GM12878 (cell line): ENCODE measurements around the gene CPA2. TPM values are rescaled to one million over a fixed set of nuclear protein-coding genes. Genes with fewer than 3 reads are reported as not detected.

Source experiments
- ATAC-seq: fragments of 200-7000 bp; cut with Tn5 transposase; 3 replicates; pipeline ENCODE4 v1.9.1; 2020; ENCODE audit warnings: mild to moderate bottlenecking, moderate library complexity
- BruUV-seq: library from RNA; stranded (reverse); fragments of 400-500 nt; replicated peaks from 2 replicates; lab custom pipeline; 2021; lab: Mats Ljungman, UMichigan
- CTCF ChIA-PET: fragments of 300-600 bp; sonication (Branson Sonifier 250); formaldehyde crosslinking; extraction: SDS; loops from one replicate; lab custom pipeline; 2021; ENCODE audit warnings: inconsistent platforms; lab: Yijun Ruan, JAX
- POLR2A ChIA-PET: fragments of 350-600 bp; formaldehyde crosslinking; extraction: SDS; loops from one replicate; lab custom pipeline; 2021; ENCODE audit warnings: inconsistent platforms; lab: Charles Lee
- RAD21 ChIA-PET: fragments of 300-600 bp; sonication (Branson Sonifier 250); formaldehyde crosslinking; loops from one replicate; lab custom pipeline; 2023; ENCODE audit warnings: antibody characterized with exemption; ENCODE audit not compliant: unreplicated experiment; lab: Charles Lee
- SMC1A ChIA-PET: fragments of 300-600 bp; sonication (Branson Sonifier 250); formaldehyde crosslinking; loops from one replicate; lab custom pipeline; 2023; ENCODE audit not compliant: unreplicated experiment, uncharacterized antibody; lab: Charles Lee
- DNase-seq: peaks from one replicate; pipeline ENCODE4 v3.0.0-alpha.2; 2011; ENCODE audit warnings: low read depth, low spot score
- FAIRE-seq: peaks from 3 replicates; lab custom pipeline; 2011; peaks lifted over from hg19 to GRCh38; lab: Jason Lieb, UNC
- H2AFZ ChIP-seq: 2 replicates; pipeline ENCODE4 v1.6.0; 2011; ENCODE audit warnings: low read depth, low read length, control low read depth; ENCODE audit not compliant: control insufficient read depth
- H3K27ac ChIP-seq: 2 replicates; pipeline ENCODE4 v1.5.1; 2011; ENCODE audit warnings: control low read depth; ENCODE audit not compliant: control insufficient read depth, insufficient read depth
- H3K27me3 ChIP-seq, 2 experiments: replicated peaks in 1 of 2; 2 replicates each; pipeline versions ENCODE4 v1.6.0 to v1.6.1; 2011; ENCODE audit warnings: low read length in 1 of 2; ENCODE audit not compliant: control insufficient read depth in 2 of 2, insufficient read depth in 2 of 2
- H3K36me3 ChIP-seq, 2 experiments: 2 replicates each; pipeline ENCODE4 v1.5.1; 2011; ENCODE audit warnings: low read length in 1 of 2; ENCODE audit not compliant: control insufficient read depth in 2 of 2, insufficient read depth in 2 of 2
- H3K4me1 ChIP-seq: 2 replicates; pipeline ENCODE4 v1.6.1; 2011; ENCODE audit warnings: mild to moderate bottlenecking, low read length, moderate library complexity, mixed read lengths; ENCODE audit not compliant: control insufficient read depth, insufficient read depth
- H3K4me2 ChIP-seq: 2 replicates; pipeline ENCODE4 v1.6.0; 2011; ENCODE audit warnings: control low read depth; ENCODE audit not compliant: control insufficient read depth, insufficient read depth
- H3K4me3 ChIP-seq: fragments of 200-600 bp; sonication (generic); 2 replicates; pipeline ENCODE4 v1.5.1; 2016
- H3K79me2 ChIP-seq: 2 replicates; pipeline ENCODE4 v1.6.0; 2011; ENCODE audit warnings: low read length; ENCODE audit not compliant: control insufficient read depth, insufficient read depth
- H3K9ac ChIP-seq: 2 replicates; pipeline ENCODE4 v1.8.0; 2011; ENCODE audit warnings: low read length, control low read depth, mixed read lengths; ENCODE audit not compliant: control insufficient read depth, insufficient read depth
- H3K9me3 ChIP-seq: replicated peaks from 3 replicates; pipeline ENCODE4 v1.5.1; 2011; ENCODE audit warnings: mild to moderate bottlenecking, low read length; ENCODE audit not compliant: control insufficient read depth, insufficient read depth
- H4K20me1 ChIP-seq: 2 replicates; pipeline ENCODE4 v1.6.0; 2011; ENCODE audit not compliant: control insufficient read depth, insufficient read depth
- CREB1 ChIP-seq: IDR thresholded peaks from 2 replicates; pipeline ENCODE4 v1.6.1; 2012; ENCODE audit warnings: low read depth, mild to moderate bottlenecking, inconsistent platforms
- CTCF ChIP-seq, 3 experiments: IDR thresholded peaks in 2 of 3; conservative IDR thresholded peaks in 1 of 3; 2 replicates each; pipeline ENCODE4 v1.5.1; 2011; ENCODE audit warnings: low read depth in 3 of 3, low read length in 3 of 3, mild to moderate bottlenecking in 3 of 3, control low read depth in 2 of 3, moderate library complexity in 2 of 3, inconsistent platforms in 1 of 3, mixed read lengths in 1 of 3; ENCODE audit not compliant: control insufficient read depth in 2 of 3, insufficient read depth in 1 of 3; ENCODE audit errors: extremely low read depth in 1 of 3
- SP1 ChIP-seq: IDR thresholded peaks from one replicate; pipeline ENCODE4 v1.6.1; 2011; ENCODE audit warnings: low read depth, low read length
- WGBS: methylation state at CpG from one replicate; pipeline ENCODE4 v1.1.6; 2016; ENCODE audit warnings: low lambda C conversion rate; ENCODE audit not compliant: insufficient replicate concordance, insufficient coverage; ENCODE audit errors: missing lambda C conversion rate; 5-methylcytosine and 5-hydroxymethylcytosine counted together
- in situ Hi-C: fragments of 300-500 bp; cut with MboI; formaldehyde crosslinking; loops from 9 replicates; pipeline ENCODE4 v1.14.3; 2018; ENCODE audit warnings: mixed read lengths
- intact Hi-C: fragments of 100-400 bp; cut with micrococcal nuclease; formaldehyde crosslinking; loops from one replicate; pipeline ENCODE4 v1.14.2; 2022; ENCODE audit not compliant: unreplicated experiment
- polyA plus RNA-seq, 11 experiments: library from polyadenylated mRNA; depleted of rRNA in 4 of 11; unstranded in 6 of 11; stranded (reverse) in 5 of 11; fragments of >200 nt; fragmentation: Nextera tagmentation in 4 of 11; fragmentation: Illumina TruSeq in 1 of 11; extraction: Ambion mirVana in 4 of 11; extraction: Trizol in 1 of 11; gene quantifications; 1 replicate in 1 of 11; 2 replicates in 10 of 11; pipeline versions ENCODE4 v1.2.1 to v1.2.3, GENCODE V29; 2011 to 2016; ENCODE audit warnings: inconsistent platforms in 2 of 11, missing spikeins in 2 of 11, low read depth in 1 of 11
- total RNA-seq, 4 experiments: library from RNA; depleted of rRNA in 3 of 4; stranded (reverse); fragments of >200 nt in 3 of 4; fragmentation: Illumina TruSeq in 1 of 4; extraction: Trizol in 1 of 4; gene quantifications; 2 replicates each; pipeline versions ENCODE4 v1.2.1 to v1.2.3, GENCODE V29; 2013 to 2021

The CPA2 gene
- total and polyA plus RNA-seq, 10 of the 15 experiments (the other 5 are each of a cell fraction or from before 2014, with no cell fraction given) = 0.04 to 1.9 TPM; not detected in 8

GRCh38 chr7:130277763-130278643, 11.3 kb downstream of the CPA2 start:
- Histone ChIP-seq H3K27me3 (peaks cover 1 to 4% of the 10 kb centered on the region in 2 experiments; a peak in 1 of 4 replicates), H3K4me3 (no peak overlapping the region), H4K20me1 (no peaks in the 10 kb centered on the region), H3K4me2 (no peak overlapping the region), H2AFZ (no peak overlapping the region), H3K79me2 (no peaks in the 10 kb centered on the region), H3K4me1 (no peaks in the 10 kb centered on the region), H3K27ac (no peak overlapping the region), H3K9me3 (no peaks in the 10 kb centered on the region), H3K9ac (no peak overlapping the region), H3K36me3 (no peaks in the 10 kb centered on the region)
- no peak for DNase-seq
- ChIA-PET SMC1A (interaction anchor here (1.3 kb wide), 1 partner anchor 15 kb away, joined by 4 read pairs; the partner anchor contains the start of gene CPA4), CTCF (interaction anchor here (1.5 kb wide), 2 partner anchors 14 to 39 kb away, joined by 3 to 5 read pairs; no protein-coding TSS in a partner anchor), POLR2A (no interaction called here), RAD21 (no interaction called here)
- in situ Hi-C loops (no loop called here), intact Hi-C loops (loop anchor here (10.0 kb wide), 1 partner anchor 63 kb away; no protein-coding TSS in a partner anchor)
- 84% methylated on average over 15 of the region's 15 CpGs for WGBS
- ATAC-seq = no peak
- no peak for FAIRE-seq
- no TSS peak for BruUV-seq
- no peak for TF ChIP-seq SP1
- TF ChIP-seq CREB1 = no peak
- TF ChIP-seq CTCF (IDR thresholded peaks at IDR 0.05 in 2 of 3, conservative IDR thresholded peaks at IDR 0.05 in 1 of 3; ENCODE audit: control insufficient read depth in 2 of 3, extremely low read depth in 1 of 3, insufficient read depth in 1 of 3, low read depth in 3 of 3, low read length in 3 of 3) = peak in 1 of 3 experiments; percentile 11; a peak in 2 of 6 replicates
